Measurements from ENCODE around the gene NOTO.
"Not testable (repeated sequence)": the region's sequence is repeated elsewhere in the genome, so short reads cannot be mapped to it uniquely, and the experiment has no call there.

The NOTO gene

GRCh38 chr2:73177645-73178255 lies 24.6 kb upstream of the NOTO start:
- intact Hi-C loops (cut with DNase I) = loop anchor here (5.0 kb wide), 2 partner anchors 185 to 285 kb away; no protein-coding TSS in a partner anchor
- DNase-seq = no peak

- DNase-seq = no peak
- intact Hi-C loops (cut with DNase I) = no loop called here
Measured at GRCh38 chr2:73185965-73186364, 16.4 kb upstream of the NOTO start.

- intact Hi-C loops (cut with DNase I) = no loop called here
- no peak for DNase-seq
Measured at GRCh38 chr2:73187549-73187948, 14.8 kb upstream of the NOTO start.

GRCh38 chr2:73197579-73197978 lies 4.8 kb upstream of the NOTO start:
- intact Hi-C loops (cut with DNase I) = no loop called here
- no peak for DNase-seq

- intact Hi-C loops (cut with DNase I) = not testable (repeated sequence)
- peak in 1 of 42 donors; percentile 13 for DNase-seq
Measured at GRCh38 chr2:73200281-73200680, 2.1 kb upstream of the NOTO start.

GRCh38 chr2:73203055-73203681 lies 794 bp downstream of the NOTO start:
- DNase-seq = no peak
- intact Hi-C loops (cut with DNase I) = no loop called here

- no peak for DNase-seq
- intact Hi-C loops (cut with DNase I) = no loop called here
Measured at GRCh38 chr2:73205611-73206010, 3.2 kb downstream of the NOTO start.

GRCh38 chr2:73208258-73208657 lies 5.9 kb downstream of the NOTO start:
- DNase-seq = no peak
- intact Hi-C loops (cut with DNase I) = no loop called here

- intact Hi-C loops (cut with DNase I) = no loop called here
Measured at GRCh38 chr2:73210019-73210418, 7.6 kb downstream of the NOTO start.

GRCh38 chr2:73210696-73211095 lies 8.3 kb downstream of the NOTO start:
- no peak for DNase-seq
- intact Hi-C loops (cut with DNase I) = no loop called here

More at GRCh38 chr2:73210019-73210418, 7.6 kb downstream of the NOTO start:
- DNase-seq = no peak

GRCh38 chr2:73212098-73212447 lies 9.7 kb downstream of the NOTO start:
- no peak for DNase-seq
- intact Hi-C loops (cut with DNase I) = no loop called here

- intact Hi-C loops (cut with DNase I) = no loop called here
Measured at GRCh38 chr2:73212448-73213176, 10.2 kb downstream of the NOTO start.

GRCh38 chr2:73214120-73215035 lies 12.0 kb downstream of the NOTO start, which contains the start of gene SMYD5:
Gene SMYD5 (plus strand): TSS chr2:73214245. CDS start chr2:73214267, 22 bp downstream.
- intact Hi-C loops (cut with DNase I) = no loop called here
- DNase-seq = peak; percentile 73 to 93 (median 86)

More at GRCh38 chr2:73212448-73213176, 10.2 kb downstream of the NOTO start:
- DNase-seq = peak; percentile 43 to 89 (median 74)

GRCh38 chr2:73215254-73215653 lies 12.9 kb downstream of the NOTO start:
- DNase-seq = no peak

GRCh38 chr2:73217160-73217559 lies 14.8 kb downstream of the NOTO start:
- DNase-seq = no peak
- intact Hi-C loops (cut with DNase I) = no loop called here

More at GRCh38 chr2:73215254-73215653, 12.9 kb downstream of the NOTO start:
- intact Hi-C loops (cut with DNase I) = no loop called here

GRCh38 chr2:73217826-73218225 lies 15.5 kb downstream of the NOTO start:
- intact Hi-C loops (cut with DNase I) = no loop called here

GRCh38 chr2:73218298-73218697 lies 15.9 kb downstream of the NOTO start:
- intact Hi-C loops (cut with DNase I) = no loop called here
- no peak for DNase-seq

More at GRCh38 chr2:73217826-73218225, 15.5 kb downstream of the NOTO start:
- no peak for DNase-seq

- intact Hi-C loops (cut with DNase I) = no loop called here
Measured at GRCh38 chr2:73223821-73224220, 21.4 kb downstream of the NOTO start.

More at GRCh38 chr2:73223821-73224220, 21.4 kb downstream of the NOTO start:
- no peak for DNase-seq

Measured in head of caudate nucleus (tissue), 42 donors.